SK-N-MC (cell line): ENCODE measurements around the gene ZNF536.

Experiments
- EZH2 ChIP-seq: fragments of 200-600 bp; sonication (generic); IDR thresholded peaks from one replicate; pipeline ENCODE4 v1.6.1; 2017; ENCODE audit warnings: antibody characterized with exemption
- FOXP2 ChIP-seq: optimal IDR thresholded peaks from 2 replicates; pipeline ENCODE3; 2011; ENCODE audit warnings: mild to moderate bottlenecking, moderate library complexity; ENCODE audit not compliant: insufficient read depth; ENCODE audit errors: extremely low read length, control extremely low read depth
- POLR2AphosphoS5 ChIP-seq: IDR thresholded peaks from 2 replicates; pipeline ENCODE4 v1.6.1; 2012; ENCODE audit warnings: mild to moderate bottlenecking, low read depth, low read length, borderline replicate concordance

DNA sequence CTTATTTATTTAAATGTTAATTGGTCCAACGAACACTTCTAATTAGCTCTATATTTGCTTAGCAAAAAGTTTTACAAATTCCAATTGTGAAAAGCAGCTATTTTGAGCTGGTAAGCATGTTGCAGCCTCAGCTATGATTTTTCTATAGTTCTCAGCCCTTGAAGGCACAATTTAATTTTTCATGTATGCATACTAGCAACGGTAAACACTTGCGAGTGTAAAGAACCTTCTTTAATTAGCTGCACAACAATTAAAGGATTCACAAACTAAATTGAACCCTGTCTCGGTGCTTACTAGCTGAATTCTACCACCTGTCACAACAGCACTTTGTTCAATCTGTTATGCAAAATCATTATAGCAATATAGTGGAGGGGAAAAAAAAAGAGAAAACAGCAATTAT lies 29.8 kb downstream of the ZNF536 start:
- no peak for TF ChIP-seq EZH2
- TF ChIP-seq POLR2AphosphoS5: no peak
- no peak for TF ChIP-seq FOXP2
